Measurements from ENCODE around the gene FCRLA.
"Not testable (repeated sequence)": the region's sequence is repeated elsewhere in the genome, so short reads cannot be mapped to it uniquely, and the experiment has no call there.

FCRLA gene, protein sequence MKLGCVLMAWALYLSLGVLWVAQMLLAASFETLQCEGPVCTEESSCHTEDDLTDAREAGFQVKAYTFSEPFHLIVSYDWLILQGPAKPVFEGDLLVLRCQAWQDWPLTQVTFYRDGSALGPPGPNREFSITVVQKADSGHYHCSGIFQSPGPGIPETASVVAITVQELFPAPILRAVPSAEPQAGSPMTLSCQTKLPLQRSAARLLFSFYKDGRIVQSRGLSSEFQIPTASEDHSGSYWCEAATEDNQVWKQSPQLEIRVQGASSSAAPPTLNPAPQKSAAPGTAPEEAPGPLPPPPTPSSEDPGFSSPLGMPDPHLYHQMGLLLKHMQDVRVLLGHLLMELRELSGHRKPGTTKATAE

DNA sequence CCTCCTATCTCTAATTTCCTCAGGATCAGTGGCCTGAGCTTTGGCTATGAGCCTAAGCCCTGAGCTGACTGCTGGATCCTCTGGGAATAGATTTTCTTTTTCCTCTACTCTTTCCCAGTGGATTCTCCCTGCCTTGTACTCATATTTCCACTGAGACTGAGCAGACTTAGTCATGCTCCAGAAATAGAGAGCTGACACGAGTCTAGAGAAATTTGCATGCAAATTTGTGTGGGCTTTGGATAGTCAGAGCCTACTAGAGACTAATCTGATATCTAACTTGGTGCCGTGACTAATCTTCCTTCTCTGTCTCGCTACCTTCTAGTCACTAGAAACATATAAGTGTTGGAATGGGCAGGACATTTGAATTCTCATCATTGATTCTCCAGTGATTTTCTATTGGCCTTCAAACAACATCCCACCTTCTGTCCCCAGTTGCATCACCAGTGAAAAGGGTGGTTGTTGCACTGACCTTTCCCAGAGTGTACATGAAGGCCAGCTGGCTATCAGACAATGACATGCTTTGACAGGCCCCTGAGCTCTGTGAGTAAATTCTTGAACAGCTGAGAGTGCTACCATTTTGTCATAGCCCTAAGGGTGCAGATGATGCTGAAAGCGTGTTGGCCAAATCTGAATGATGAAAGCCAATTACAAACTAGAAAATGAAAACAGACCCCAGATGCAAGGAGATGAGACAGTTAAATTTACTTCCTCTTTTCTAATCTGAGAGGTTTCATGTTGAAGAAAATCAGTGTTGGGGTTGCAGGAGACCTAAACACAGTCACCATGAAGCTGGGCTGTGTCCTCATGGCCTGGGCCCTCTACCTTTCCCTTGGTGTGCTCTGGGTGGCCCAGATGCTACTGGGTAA, at the start of gene FCRLA:
Gene FCRLA (plus strand): TSS at position 748 of the 866 bp plus-strand sequence. CDS start 36 bp downstream, at position 784.
- H3K27ac ChIP-seq = peak within 1 kb of the TSS; percentile 94
- TF ChIP-seq, protein P1, sequence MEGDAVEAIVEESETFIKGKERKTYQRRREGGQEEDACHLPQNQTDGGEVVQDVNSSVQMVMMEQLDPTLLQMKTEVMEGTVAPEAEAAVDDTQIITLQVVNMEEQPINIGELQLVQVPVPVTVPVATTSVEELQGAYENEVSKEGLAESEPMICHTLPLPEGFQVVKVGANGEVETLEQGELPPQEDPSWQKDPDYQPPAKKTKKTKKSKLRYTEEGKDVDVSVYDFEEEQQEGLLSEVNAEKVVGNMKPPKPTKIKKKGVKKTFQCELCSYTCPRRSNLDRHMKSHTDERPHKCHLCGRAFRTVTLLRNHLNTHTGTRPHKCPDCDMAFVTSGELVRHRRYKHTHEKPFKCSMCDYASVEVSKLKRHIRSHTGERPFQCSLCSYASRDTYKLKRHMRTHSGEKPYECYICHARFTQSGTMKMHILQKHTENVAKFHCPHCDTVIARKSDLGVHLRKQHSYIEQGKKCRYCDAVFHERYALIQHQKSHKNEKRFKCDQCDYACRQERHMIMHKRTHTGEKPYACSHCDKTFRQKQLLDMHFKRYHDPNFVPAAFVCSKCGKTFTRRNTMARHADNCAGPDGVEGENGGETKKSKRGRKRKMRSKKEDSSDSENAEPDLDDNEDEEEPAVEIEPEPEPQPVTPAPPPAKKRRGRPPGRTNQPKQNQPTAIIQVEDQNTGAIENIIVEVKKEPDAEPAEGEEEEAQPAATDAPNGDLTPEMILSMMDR (IDR thresholded peaks at IDR 0.05; ENCODE audit: low read depth, low read length, missing control alignments) = no peak
- H3K4me3 ChIP-seq (ENCODE audit: low read depth, low read length) = no peak within 1 kb of the TSS
- no peaks in the 10 kb centered on the region for H3K36me3 ChIP-seq (replicated peaks)
- peak; percentile 95 for DNase-seq
- no peaks in the 10 kb centered on the region for H3K27me3 ChIP-seq (replicated peaks)
- in situ Hi-C loops (cut with HindIII; ENCODE audit: low pct_ligation_motif_present, low sequenced_read_pairs) = no loop called here

DNA sequence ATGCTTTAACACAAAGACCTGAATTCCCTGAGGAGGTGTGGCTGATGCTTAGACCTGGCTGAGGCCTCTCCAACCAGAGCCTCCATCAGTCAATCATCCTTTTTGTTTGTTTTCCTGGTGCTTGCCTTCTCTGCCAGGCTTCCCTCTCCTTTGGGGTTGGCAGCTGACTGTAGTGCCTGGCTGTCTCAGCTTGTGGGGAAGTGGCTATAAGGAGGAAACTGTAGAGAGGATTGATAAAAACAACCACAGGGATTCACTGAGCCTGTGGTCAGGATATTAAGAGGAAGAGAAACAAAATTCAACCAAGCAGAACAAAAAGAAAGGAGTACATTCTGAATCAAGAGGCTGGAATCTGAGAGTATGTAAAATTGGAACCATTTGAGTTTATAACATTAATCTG, 48.5 kb upstream of the FCRLA start:
- H3K27ac ChIP-seq; DNase-seq; H3K27me3 ChIP-seq (replicated peaks); H3K4me3 ChIP-seq (ENCODE audit: low read depth, low read length); in situ Hi-C loops (cut with HindIII; ENCODE audit: low pct_ligation_motif_present, low sequenced_read_pairs); H3K36me3 ChIP-seq (replicated peaks): not testable (repeated sequence)

DNA sequence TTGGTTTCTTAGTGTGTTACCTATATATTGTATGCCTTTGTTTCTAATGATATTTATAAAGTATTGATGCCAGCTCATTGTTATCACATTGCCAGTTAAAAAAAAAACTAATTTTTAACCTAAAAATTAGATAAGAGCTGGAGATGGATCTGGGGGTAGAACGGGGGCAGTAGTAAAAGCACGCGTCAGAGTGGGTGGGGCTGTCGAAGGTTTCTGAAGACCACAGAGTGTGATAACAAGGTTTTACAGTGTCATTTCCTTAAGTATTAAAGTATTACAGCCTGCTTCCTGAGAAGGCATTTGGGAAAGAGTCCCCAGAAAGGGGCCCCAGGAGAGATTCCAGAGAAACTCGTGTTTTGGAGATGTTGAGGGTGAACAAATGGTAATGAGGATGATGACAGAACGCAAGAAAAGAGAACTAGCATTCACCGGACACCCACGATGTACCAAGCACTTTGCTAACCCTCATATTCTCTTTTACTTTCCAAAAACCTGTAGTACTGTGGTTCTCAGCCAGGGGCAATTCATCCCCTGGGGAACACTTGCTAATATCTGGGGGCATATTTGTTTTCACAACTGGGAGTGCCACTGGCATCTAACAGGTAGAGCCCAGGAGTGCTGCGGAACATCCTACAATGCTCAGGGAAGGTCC, 45.2 kb upstream of the FCRLA start:
- H3K27me3 ChIP-seq (replicated peaks); in situ Hi-C loops (cut with HindIII; ENCODE audit: low pct_ligation_motif_present, low sequenced_read_pairs); H3K27ac ChIP-seq; H3K36me3 ChIP-seq (replicated peaks); DNase-seq; H3K4me3 ChIP-seq (ENCODE audit: low read depth, low read length): not testable (repeated sequence)

DNA sequence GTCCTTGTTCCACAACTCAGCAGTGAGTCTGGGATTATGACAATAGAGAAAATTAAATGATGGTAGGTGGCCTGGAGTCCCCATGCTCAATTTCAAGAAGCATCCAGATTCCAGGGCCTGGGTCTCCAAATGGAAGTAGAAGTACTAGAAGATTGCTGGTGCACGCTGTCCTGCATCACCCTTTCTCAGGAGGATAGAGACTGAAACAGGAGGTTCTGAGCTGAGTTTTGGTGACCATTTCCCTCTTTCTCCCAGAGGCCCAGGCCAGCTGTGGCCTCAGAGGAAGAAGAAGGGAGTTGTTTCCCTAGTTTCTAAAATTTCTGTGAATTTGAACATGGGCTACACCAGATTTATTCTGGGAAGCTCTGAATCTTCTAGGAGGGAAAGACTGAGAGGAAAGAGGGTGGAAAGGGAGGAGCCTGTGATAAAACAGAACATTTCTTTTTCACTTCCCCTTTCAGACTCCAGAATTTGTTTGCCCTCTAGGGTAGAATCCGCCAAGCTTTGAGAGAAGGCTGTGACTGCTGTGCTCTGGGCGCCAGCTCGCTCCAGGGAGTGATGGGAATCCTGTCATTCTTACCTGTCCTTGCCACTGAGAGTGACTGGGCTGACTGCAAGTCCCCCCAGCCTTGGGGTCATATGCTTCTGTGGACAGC, 44.2 kb upstream of the FCRLA start, which contains the start of gene FCGR2B:
Gene FCGR2B (plus strand): TSS at position 460 of the 656 bp plus-strand sequence. CDS start 99 bp downstream, at position 559.
- H3K27ac ChIP-seq; H3K36me3 ChIP-seq (replicated peaks); DNase-seq; H3K27me3 ChIP-seq (replicated peaks); H3K4me3 ChIP-seq (ENCODE audit: low read depth, low read length); in situ Hi-C loops (cut with HindIII; ENCODE audit: low pct_ligation_motif_present, low sequenced_read_pairs): not testable (repeated sequence)

DNA sequence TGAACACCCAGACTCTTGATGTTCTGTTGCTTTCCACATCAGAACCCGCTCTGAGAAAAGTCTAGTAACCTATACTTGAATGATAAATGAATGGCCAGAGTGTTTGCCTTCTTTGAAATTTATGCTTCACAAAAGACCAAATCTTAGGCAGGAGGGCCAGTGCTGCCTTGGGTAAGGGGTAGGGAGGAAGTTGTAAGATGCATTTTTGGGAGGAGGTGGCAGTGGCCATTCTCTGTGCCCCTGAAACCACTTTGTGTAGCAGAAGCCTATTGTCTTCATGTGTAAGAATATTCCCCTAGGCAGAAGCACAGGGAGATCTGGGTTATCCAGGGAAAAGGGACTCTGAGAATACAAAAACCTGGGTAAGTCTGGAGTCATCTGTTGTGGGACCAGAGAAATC, 43.5 kb upstream of the FCRLA start:
- in situ Hi-C loops (cut with HindIII; ENCODE audit: low pct_ligation_motif_present, low sequenced_read_pairs); H3K4me3 ChIP-seq (ENCODE audit: low read depth, low read length): not testable (repeated sequence)

DNA sequence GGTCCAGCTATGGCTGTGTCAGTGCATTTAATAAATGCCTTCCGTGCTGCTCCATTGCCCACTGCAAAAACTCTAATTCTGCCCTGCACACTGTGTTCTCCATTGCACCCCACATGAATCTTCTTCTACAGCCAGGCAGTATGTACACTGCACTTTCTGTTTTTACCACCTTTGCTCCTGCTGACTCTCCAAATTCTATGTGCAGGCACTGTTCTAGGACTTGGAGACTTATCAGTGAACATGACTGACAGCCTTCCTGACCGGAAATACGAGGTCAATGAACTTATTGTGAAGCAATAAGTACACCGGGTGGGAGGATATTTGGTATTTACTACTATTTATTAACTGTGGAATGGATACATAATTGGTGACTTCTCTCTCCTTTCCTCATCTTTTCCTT, 42.3 kb upstream of the FCRLA start:
- DNase-seq; H3K36me3 ChIP-seq (replicated peaks); H3K4me3 ChIP-seq (ENCODE audit: low read depth, low read length); in situ Hi-C loops (cut with HindIII; ENCODE audit: low pct_ligation_motif_present, low sequenced_read_pairs); H3K27me3 ChIP-seq (replicated peaks); H3K27ac ChIP-seq: not testable (repeated sequence)

More for the DNA sequence above, 43.5 kb upstream of the FCRLA start:
- H3K27me3 ChIP-seq (replicated peaks); DNase-seq; H3K27ac ChIP-seq; H3K36me3 ChIP-seq (replicated peaks): not testable (repeated sequence)

DNA sequence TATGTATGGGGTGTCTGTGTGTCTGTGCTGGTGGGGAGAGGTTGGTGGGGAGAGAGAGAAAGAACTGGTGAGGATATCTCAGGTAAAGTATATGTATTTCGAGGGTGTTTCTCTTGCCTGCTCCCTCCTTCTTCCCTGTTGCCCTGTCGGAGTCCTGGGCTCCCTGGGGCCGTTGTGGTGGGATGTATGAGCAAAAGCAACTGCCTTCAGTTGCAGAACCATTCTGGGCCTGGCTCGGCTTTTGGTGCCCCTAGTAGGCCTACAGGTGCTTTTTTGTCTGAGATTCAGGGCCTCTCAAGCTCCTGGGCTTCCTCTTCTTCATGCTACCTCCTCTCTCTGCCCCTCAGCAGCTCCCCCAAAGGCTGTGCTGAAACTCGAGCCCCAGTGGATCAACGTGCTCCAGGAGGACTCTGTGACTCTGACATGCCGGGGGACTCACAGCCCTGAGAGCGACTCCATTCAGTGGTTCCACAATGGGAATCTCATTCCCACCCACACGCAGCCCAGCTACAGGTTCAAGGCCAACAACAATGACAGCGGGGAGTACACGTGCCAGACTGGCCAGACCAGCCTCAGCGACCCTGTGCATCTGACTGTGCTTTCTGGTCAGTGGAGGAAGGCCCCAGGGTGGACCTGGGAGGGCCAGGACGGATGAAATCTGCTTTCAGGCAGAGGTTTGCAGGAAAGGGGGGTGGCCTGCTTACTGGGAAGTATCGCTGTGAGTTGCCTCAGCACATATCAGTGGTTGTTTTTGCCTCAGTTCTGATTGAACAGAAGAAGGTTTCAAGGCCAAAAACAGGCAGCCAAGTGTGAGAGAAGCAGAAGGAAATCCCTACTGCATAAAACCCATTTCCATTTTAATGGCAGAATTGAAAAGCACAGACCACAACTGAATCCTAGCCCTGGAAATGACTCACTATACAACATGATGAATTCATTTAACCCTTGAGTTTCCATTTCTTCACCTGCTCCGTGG, 35.7 kb upstream of the FCRLA start:
- in situ Hi-C loops (cut with HindIII; ENCODE audit: low pct_ligation_motif_present, low sequenced_read_pairs); H3K4me3 ChIP-seq (ENCODE audit: low read depth, low read length); DNase-seq; H3K27ac ChIP-seq; H3K36me3 ChIP-seq (replicated peaks); H3K27me3 ChIP-seq (replicated peaks): not testable (repeated sequence)

DNA sequence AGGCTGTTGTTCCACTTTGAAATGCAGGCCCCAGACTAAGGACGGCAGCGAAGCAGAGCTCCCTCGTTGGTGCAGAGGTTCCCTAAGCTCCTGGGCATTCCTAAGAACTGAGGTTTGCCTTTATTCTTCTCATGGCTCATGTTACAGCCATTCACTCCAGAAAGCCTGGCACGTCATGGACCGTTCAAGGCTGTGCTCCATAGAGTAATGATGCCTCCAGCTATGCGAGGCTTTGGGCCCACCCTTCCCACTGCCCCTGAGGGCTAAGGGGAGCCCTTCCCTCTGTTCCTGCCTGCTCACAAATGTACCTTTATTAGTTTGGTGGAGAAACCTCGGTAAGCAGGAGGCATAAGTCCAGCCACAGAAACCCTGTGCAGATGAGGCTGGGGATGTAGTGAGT, 33.6 kb upstream of the FCRLA start:
- H3K4me3 ChIP-seq (ENCODE audit: low read depth, low read length); H3K27me3 ChIP-seq (replicated peaks); H3K36me3 ChIP-seq (replicated peaks); DNase-seq; H3K27ac ChIP-seq; in situ Hi-C loops (cut with HindIII; ENCODE audit: low pct_ligation_motif_present, low sequenced_read_pairs): not testable (repeated sequence)

DNA sequence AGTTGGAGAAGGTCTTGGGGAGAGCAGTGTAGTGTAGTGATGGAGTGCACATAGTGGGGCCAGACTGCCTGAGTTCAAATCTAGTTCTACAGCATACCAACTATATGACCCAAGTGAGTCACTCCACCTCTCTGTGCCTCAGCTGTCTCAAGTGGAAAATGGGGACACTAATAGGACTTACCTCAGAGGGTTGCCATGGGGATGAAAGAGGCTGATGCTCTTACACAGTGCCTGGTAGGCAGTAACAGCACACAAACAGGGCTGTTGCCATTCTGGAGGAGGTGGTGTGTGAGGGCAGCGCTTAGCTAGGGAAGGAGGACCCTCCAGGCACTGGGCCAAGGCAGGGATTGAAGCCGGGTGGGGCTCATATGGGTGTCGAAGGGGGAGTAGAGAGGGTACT, 32.6 kb upstream of the FCRLA start:
- H3K27ac ChIP-seq; H3K36me3 ChIP-seq (replicated peaks); in situ Hi-C loops (cut with HindIII; ENCODE audit: low pct_ligation_motif_present, low sequenced_read_pairs); H3K27me3 ChIP-seq (replicated peaks); DNase-seq; H3K4me3 ChIP-seq (ENCODE audit: low read depth, low read length): not testable (repeated sequence)

DNA sequence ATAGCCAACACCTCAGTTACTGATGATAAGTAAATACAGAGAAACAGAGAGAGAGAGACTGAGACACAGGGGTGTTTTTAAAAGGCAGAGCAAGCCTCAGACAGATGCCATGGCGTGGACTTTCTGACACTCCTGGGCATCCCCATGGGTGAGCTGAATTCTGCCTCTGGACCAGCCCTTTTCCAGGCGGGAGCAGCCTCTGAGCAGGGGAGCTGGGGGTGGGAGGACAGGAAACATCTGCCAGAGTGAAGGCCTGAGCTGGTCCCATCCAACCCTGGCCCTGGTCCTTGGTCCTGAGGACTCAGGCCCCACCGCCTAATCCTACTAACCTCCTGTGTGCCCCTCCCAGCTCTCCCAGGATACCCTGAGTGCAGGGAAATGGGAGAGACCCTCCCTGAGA, 32.1 kb upstream of the FCRLA start:
- in situ Hi-C loops (cut with HindIII; ENCODE audit: low pct_ligation_motif_present, low sequenced_read_pairs); H3K27ac ChIP-seq; H3K36me3 ChIP-seq (replicated peaks); DNase-seq; H3K4me3 ChIP-seq (ENCODE audit: low read depth, low read length); H3K27me3 ChIP-seq (replicated peaks): not testable (repeated sequence)
